NCI-H1417 treated with DMSO at 0.1 percent for 48 hours (cell line): ENCODE data around the gene SLC9A9.

Experiments
- DNase-seq: peaks from one replicate; lab custom pipeline; 2025; lab: John Stamatoyannopoulos, UW

The SLC9A9 gene

DNA sequence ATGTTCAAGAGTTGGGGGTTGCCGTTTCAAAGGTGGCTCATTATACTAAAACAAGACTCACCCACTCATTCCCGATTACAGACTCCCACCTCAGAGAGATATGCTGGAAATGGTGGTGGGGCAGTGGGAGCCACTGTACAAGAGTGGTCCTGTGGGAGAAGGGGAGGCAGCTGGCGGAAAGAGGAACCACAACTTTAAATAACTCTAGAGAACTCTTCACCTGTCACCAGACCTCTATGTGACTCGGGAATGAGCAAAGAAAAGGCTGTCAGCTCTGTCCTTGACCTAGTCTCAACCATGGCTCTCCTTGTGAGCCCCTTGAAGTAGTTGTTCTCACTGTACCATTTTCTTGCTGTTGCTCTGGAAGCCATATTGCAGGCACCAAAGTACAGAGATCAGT, 434.9 kb downstream of the SLC9A9 start:
- no peak for DNase-seq

- no peak for DNase-seq
Observed at GRCh38 chr3:143412084-143412483, 436.2 kb downstream of the SLC9A9 start.

DNA sequence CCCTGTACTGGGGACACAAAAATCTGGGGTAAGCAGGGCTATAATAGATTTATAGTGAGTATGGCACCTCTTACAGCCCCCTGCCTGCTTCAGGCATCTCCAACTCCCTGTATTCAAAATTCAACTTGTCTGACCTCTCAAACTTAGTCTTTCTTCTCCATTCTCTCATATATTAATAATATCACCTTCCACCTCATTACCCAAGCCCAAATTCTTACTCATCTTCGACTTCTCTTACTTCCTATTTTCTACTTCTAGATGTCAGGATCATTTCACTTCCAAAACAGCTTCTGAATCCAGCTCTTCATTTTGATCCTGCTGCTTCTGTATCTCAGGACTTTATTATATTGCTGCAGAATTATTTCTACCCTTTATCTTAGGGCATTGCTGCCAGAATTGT, 438.0 kb downstream of the SLC9A9 start:
- DNase-seq = no peak

DNA sequence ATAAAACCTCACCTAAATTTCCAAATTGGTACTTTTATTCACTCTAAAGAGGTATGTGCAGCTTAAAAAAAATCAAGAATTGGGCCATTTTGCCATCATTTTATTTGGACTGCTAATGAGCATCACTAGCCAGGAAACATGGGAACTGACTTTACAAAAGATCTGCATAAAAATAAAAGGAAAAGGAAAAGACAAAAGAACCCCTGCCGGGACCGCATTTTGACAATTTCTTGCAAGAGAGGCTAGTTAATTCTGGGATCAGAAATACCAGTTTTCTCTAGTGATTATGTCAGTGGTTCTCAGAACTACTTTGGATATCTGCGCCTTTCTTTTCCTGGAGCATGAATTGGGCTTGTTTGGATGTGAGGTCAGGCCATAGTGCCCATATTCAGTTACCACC, 439.5 kb downstream of the SLC9A9 start:
- no peak for DNase-seq

- DNase-seq = no peak
Observed at GRCh38 chr3:143402602-143403001, 445.7 kb downstream of the SLC9A9 start.

- DNase-seq = no peak
Observed at GRCh38 chr3:143396790-143397189, 451.5 kb downstream of the SLC9A9 start.

- no peak for DNase-seq
Observed at GRCh38 chr3:143389388-143389787, 458.9 kb downstream of the SLC9A9 start.

GRCh38 chr3:143387425-143387824, 460.8 kb downstream of the SLC9A9 start:
- DNase-seq = no peak

- DNase-seq = no peak
Observed at GRCh38 chr3:143384076-143384475, 464.2 kb downstream of the SLC9A9 start.

DNA sequence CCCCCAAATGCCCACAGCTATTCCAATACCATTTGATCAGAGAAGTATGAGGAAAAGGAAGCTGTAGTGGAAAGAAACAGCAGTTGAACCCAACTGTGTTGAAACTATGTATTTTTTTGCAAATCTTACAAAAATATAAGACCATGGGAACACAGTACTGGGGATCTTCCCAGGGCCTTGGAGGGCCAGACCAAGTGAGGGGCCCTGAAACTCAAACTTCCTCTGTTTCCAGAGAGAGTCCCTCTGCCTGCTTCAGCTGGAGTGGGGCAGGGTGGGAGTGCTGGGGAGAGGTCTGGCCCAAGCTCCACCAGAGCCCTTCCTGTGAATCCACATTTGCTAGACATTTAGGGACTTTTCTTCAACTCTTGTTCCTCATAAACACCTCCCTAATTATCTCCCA, 464.8 kb downstream of the SLC9A9 start:
- DNase-seq = no peak

- no peak for DNase-seq
Observed at GRCh38 chr3:143382816-143383215, 465.5 kb downstream of the SLC9A9 start.

- DNase-seq = no peak
Observed at GRCh38 chr3:143380449-143380848, 467.8 kb downstream of the SLC9A9 start.

DNA sequence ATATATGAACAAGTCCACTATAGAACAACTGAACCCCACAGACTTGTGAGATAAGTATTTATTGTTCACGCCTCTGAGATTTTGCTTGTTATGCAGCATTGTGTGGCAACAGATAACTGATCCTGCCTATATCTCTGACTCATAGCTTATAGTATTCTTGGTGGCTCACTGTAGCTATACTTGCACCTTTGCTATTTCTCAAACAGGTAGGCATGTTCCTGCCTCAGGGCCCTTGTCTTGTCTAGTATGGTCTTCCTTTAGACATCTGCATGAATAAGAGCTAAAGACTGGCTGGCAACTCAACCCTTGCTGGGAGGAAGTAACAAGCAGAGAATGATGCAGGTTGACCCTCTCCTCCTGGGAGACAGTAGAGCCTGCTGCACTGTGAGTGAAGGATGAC, 472.6 kb downstream of the SLC9A9 start:
- no peak for DNase-seq

GRCh38 chr3:143367171-143367570, 481.1 kb downstream of the SLC9A9 start:
- DNase-seq = no peak

DNA sequence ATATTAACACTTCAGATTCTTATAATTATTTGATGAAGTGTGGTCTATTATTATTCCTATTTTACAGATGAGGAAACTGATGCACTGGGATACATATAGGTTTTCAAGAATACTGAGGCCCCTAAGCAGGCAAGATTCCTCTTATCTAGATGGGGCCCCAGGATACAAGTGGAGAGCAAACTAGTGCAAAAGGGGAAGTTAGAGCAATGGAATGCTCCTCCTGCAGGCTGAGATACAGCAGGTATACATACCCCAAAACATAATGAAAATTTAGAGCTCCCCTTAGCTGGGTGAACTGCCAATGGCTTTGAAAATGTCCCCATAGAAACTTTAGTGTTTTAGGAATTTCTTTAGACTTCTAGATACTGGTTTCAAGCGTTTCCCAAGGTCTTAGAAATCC, 481.6 kb downstream of the SLC9A9 start:
- DNase-seq = no peak

DNA sequence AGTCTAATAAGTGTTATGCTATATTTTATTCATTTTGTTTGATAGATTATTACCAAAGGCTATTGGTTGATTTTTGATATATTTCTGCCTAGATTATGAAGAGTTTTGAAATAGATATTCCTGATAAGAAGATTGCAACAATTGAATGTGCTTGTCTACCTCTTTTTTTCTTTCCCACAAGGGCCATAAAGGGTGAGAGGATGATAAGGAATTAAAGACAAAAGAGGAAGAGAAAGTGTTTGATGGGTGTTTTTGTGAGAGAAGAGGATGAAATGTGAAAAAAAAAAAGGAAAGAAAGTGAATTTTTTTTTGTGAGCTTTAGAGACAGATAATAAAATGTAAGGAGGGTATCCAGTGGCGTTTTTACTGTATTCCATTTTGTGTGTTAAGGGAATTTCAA, 484.3 kb downstream of the SLC9A9 start:
- DNase-seq = no peak

GRCh38 chr3:143363276-143363675, 485.0 kb downstream of the SLC9A9 start:
- DNase-seq = no peak

DNA sequence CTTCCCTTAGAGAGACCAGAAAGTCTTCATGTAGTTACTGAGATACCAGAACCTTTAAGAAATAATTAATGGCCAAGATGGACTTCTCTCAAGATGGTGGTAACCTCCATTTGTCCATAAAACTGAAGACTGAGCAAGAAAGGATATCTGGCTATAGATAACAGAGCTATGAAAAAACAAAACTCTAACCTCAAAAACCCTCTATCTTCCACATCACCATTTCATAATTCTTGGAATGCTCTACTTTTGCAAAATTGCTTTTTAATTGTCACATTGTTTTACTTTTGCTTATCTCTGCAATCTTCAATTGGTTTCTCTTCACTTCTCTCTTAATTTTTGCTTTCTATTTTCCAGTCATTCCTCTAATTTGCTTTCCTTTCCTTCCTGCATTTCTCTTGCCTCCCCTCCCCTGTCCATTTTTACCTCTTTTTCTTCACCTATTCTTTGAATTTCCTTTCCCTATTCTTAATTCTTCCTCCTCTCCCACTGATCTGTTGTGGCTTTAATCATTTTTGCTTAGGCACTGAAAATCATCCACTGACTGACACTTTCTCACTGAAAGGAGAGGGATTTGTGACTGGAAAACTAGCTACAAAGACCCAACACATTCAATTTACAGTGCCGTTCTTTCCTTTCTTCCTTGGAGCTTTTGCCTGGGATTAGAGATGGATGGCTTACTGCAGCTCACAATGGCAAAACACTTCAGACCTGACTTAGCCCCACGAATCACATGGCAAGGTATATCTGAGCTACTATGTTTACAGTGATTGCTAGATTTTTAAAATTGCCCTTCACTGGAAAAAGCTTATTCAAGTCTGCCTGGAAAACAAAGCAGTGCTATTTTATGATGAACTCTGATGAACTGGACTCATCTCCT, 485.9 kb downstream of the SLC9A9 start:
- DNase-seq = no peak

- no peak for DNase-seq
Observed at GRCh38 chr3:143361589-143361988, 486.7 kb downstream of the SLC9A9 start.

- no peak for DNase-seq
Observed at GRCh38 chr3:143360244-143360643, 488.0 kb downstream of the SLC9A9 start.

DNA sequence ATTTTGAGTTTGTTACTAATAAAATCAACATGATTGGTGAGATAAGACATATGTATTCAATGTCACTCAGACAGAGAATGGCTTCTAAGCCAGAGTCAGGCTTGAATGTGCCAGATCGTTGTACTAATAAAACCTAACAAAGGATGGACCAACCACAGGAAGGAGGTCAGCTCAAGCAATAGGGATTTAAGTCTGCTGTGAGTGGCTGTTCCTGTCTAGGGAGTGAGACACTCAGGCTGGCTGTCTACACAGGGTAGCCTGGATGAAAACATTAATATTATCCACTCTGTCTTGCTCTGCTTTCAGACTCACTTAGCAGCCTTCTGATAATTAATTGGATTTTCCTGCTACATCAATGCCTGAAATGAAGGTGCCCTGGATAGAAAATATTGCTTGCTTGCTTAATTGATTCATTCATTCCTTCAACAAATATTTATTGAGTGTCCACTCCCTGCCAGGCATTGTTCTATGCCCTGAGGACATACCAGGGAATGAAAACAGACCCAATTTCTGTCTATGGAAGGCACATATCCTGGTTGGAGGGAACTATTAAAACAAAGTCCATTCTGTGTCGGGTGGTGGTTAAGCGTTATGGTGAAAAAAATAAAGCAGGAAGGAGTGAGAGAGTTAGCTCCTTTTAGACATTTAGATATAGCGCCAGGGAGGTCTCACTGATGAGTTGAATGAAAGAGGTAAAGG, 489.3 kb downstream of the SLC9A9 start:
- DNase-seq = peak; percentile 76

DNA sequence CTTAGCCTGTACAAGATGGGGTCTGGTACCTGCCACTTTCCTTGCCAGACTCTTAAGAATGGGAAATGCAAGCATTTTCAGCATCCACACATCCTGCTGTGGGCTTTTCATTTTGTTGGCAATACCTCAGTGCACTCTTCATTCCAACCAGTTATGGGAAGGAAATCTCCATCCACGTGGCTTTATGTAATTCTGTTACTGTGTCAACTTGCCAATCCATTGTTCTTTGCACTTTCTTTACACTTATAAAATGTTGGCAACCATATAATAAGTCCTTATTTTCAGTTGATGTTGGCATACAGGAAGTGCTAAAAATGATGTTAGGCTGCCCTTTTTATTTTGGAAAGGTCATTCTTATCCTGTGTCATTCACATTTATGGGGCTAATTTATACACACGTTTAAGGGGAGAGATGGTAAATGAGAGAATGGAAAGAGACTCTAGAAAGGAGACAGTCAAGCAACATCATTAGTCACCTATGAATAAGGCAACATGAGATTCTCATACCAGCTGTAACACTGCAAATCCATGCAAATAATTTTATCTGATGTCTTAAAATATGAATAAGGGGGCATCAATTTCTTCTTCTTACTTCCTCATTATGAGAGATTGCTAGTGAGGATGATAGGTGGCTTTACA, 490.0 kb downstream of the SLC9A9 start:
- no peak for DNase-seq

DNA sequence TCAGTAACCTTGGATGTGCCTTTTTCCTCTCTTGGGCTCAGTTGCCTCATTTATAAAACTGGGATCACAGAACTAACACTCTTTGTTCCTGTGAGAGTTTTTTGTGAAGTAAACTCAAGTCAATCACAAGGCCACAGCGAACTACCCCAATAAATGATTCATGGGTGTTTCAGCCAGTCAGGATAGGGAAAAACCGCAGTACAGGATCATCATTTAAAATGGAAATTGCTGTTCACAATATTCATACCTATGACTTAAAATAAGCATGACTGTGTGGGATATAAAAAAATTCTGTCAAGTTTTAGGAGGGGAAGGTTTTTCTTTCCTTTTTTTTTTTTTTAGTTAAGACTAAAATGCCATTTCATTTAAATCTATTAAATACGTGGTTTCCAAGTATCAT, 490.6 kb downstream of the SLC9A9 start:
- no peak for DNase-seq
